ENCODE results near the gene DNM1. TPM values are rescaled to one million over a fixed set of nuclear protein-coding genes. Genes with fewer than 3 reads are reported as not detected.
"Not testable (repeated sequence)": the region's sequence is repeated elsewhere in the genome, so short reads cannot be mapped to it uniquely, and the experiment has no call there.

Gene DNM1
- total RNA-seq, 2 donors from 2014 or later = 0.52 to 1.1 TPM

DNA sequence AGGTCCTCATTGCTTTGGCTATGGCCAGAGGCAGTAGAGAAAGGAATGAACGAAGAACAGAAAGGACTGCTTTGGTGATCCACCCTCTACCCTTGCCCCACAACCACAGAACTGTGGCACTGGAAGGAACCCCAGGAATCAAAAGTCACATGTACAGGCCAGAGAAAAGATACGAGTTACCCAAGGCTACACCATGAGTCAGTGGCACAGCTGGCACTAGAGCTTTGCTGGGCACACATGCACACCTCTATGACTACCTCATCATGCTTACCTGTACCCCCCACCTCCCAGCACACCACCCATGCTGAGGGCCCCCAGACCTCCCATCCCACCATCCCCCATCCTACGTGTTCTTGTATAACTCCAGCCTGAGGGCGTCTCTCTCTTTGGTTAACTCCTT lies 59.5 kb downstream of the DNM1 start:
- Mint-ChIP-seq H3K27me3 (no peaks in the 10 kb centered on the region), H3K27ac (no peak overlapping the region), H3K36me3 (peaks cover 10% of the 10 kb centered on the region), H3K4me3 (no peak overlapping the region), H3K4me1 (ENCODE audit: low read depth in 2 of 2) (peaks cover 0 to 3% of the 10 kb centered on the region in 2 donors), H3K9me3 (no peaks in the 10 kb centered on the region)
- DNase-seq (ENCODE audit: low spot score) (no peak), ATAC-seq (peak in 1 of 2 donors; percentile 33)

GRCh38 chr9:128265348-128265847 lies 62.2 kb downstream of the DNM1 start:
- Mint-ChIP-seq H3K4me3 (no peak overlapping the region), H3K36me3 (peaks cover 10% of the 10 kb centered on the region), H3K9me3 (no peaks in the 10 kb centered on the region), H3K4me1 (ENCODE audit: low read depth in 2 of 2) (peaks cover 0 to 3% of the 10 kb centered on the region in 2 donors), H3K27ac (no peak overlapping the region), H3K27me3 (no peaks in the 10 kb centered on the region)
- ATAC-seq = no peak
- DNase-seq (ENCODE audit: low spot score) = no peak

DNA sequence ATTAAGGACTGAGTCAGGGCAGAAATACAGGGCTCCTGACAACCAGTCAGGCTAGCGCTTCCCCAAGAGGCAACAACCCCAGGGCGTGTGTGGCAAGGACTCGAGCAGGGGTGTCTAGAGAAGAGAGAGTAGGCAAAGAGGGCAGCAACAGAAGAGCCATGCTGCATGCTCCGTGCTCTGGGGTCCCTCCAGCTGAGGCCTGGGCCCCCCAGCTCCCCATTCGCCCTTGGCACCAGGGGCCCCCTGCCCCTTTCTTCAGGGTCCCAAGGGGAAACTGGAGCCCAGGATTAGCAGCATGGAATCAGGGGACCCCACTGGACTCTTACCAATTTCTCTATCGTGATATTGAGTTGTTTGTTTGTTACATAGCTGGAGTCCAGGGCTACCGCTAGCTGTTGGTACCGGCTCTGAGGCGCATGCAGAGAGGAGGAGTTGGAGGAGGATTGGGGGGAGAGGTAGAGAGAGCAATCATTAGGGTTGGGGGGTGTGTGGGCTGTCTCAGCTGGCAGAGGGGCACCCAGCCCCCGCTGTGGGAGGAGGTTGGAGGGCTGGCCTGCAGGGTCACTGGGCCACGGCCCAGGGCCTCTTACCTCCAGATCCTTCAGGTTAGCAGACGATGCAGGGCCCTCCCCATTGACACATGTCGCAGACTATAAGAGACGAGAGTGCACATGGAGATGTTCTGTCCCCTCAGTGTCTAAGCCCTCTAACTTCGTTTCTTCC lies 63.9 kb downstream of the DNM1 start:
- H3K36me3 Mint-ChIP-seq = no peaks in the 10 kb centered on the region
- no peaks in the 10 kb centered on the region for H3K9me3 Mint-ChIP-seq
- ATAC-seq (no peak), DNase-seq (ENCODE audit: low spot score) (no peak)
- H3K27ac Mint-ChIP-seq = no peak overlapping the region
- H3K4me1 Mint-ChIP-seq (ENCODE audit: low read depth in 2 of 2) = peaks cover 0 to 2% of the 10 kb centered on the region in 2 donors
- no peaks in the 10 kb centered on the region for H3K27me3 Mint-ChIP-seq
- no peak overlapping the region for H3K4me3 Mint-ChIP-seq

DNA sequence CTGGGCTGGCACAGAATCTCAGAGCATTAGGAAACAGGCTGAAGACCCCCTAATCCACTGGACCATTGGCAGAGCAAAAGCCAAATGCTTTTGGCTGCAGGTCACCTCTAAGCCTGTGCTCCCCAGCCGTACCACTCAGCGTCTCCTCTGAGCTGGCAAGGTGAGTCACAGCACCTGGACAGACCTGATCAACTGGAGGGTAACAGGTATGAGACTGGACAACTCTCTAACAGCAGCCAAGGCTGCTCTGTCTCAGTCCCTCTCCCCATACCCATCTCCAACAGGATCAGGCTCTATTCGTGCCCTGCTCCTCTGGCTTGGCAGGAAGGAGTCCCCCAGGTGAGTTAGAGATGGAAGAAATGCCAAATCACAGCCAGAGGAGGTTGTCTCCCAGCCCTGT lies 67.9 kb downstream of the DNM1 start:
- Mint-ChIP-seq H3K4me3 (no peak overlapping the region), H3K4me1 (ENCODE audit: low read depth in 2 of 2) (peaks cover 16 to 23% of the 10 kb centered on the region in 2 donors), H3K27me3 (no peaks in the 10 kb centered on the region), H3K36me3 (no peaks in the 10 kb centered on the region), H3K9me3 (no peaks in the 10 kb centered on the region), H3K27ac (no peak overlapping the region)
- ATAC-seq (no peak), DNase-seq (ENCODE audit: low spot score) (no peak)

- no peaks in the 10 kb centered on the region for H3K9me3 Mint-ChIP-seq
- H3K36me3 Mint-ChIP-seq = no peaks in the 10 kb centered on the region
- H3K27ac Mint-ChIP-seq = no peak overlapping the region
- H3K27me3 Mint-ChIP-seq = no peaks in the 10 kb centered on the region
- H3K4me1 Mint-ChIP-seq (ENCODE audit: low read depth in 2 of 2) = peaks cover 20 to 27% of the 10 kb centered on the region in 2 donors
- DNase-seq (ENCODE audit: low spot score) (no peak), ATAC-seq (no peak)
- no peak overlapping the region for H3K4me3 Mint-ChIP-seq
Observed at GRCh38 chr9:128271512-128271911, 68.3 kb downstream of the DNM1 start.

GRCh38 chr9:128274245-128274644 lies 71.1 kb downstream of the DNM1 start:
- ATAC-seq (no peak), DNase-seq (ENCODE audit: low spot score) (no peak)
- Mint-ChIP-seq H3K4me3 (peak overlapping the region; percentile 98), H3K4me1 (ENCODE audit: low read depth in 2 of 2) (peaks cover 31 to 35% of the 10 kb centered on the region in 2 donors), H3K9me3 (no peaks in the 10 kb centered on the region), H3K27ac (peak overlapping the region; percentile 97 to 99), H3K36me3 (no peaks in the 10 kb centered on the region), H3K27me3 (no peaks in the 10 kb centered on the region)

- Mint-ChIP-seq H3K9me3 (no peaks in the 10 kb centered on the region), H3K27ac (peak within 1 kb of the TSS; percentile 97 to 99), H3K27me3 (no peaks in the 10 kb centered on the region), H3K4me3 (peak within 1 kb of the TSS; percentile 98), H3K36me3 (no peaks in the 10 kb centered on the region), H3K4me1 (ENCODE audit: low read depth in 2 of 2) (peaks cover 34 to 35% of the 10 kb centered on the region in 2 donors)
- ATAC-seq = peak; percentile 78 to 82
- DNase-seq (ENCODE audit: low spot score) = peak; percentile 86
Observed at GRCh38 chr9:128275198-128276007, 72.2 kb downstream of the DNM1 start, which contains the start of gene GOLGA2. GOLGA2 (minus strand) TSS chr9:128276007; CDS start chr9:128275976, 31 bp downstream.

DNA sequence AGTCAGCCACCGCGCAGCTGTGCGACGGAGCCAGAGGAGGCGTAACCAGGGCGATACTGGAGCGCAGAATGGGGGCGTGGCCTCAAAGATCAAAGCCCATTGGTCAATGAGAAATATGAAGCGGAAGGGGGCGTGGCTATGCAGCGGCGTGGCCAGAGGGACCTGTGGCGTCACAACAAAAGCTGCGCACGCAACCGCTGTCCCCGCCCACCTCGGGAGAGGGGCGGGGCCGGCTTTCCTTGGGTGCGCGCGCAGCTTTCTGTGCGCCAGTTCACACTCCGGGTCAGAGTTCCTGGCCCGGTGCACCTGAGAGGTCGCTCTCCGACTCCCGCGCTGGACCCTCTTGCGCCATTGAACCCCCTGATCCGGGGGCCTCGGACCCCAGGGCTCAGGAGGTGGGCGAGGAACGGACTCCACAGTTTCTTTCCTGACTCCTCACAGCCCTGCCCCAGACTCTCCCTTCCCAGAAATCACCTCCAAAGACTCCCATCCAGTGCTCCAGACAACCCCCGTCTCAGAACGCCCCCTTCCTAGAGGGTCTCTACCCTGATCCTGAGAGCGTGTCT lies 72.9 kb downstream of the DNM1 start, which contains the start of gene SWI5:
TSS of gene SWI5 (plus strand) at position 269 of the 566 bp plus-strand sequence.
- Mint-ChIP-seq H3K4me1 (ENCODE audit: low read depth in 2 of 2) (peaks cover 34 to 35% of the 10 kb centered on the region in 2 donors), H3K27ac (peak within 1 kb of the TSS; percentile 97 to 99), H3K27me3 (no peaks in the 10 kb centered on the region), H3K9me3 (no peaks in the 10 kb centered on the region), H3K36me3 (no peaks in the 10 kb centered on the region), H3K4me3 (peak within 1 kb of the TSS; percentile 98)
- ATAC-seq = peak; percentile 99
- peak; percentile 99 for DNase-seq (ENCODE audit: low spot score)

DNA sequence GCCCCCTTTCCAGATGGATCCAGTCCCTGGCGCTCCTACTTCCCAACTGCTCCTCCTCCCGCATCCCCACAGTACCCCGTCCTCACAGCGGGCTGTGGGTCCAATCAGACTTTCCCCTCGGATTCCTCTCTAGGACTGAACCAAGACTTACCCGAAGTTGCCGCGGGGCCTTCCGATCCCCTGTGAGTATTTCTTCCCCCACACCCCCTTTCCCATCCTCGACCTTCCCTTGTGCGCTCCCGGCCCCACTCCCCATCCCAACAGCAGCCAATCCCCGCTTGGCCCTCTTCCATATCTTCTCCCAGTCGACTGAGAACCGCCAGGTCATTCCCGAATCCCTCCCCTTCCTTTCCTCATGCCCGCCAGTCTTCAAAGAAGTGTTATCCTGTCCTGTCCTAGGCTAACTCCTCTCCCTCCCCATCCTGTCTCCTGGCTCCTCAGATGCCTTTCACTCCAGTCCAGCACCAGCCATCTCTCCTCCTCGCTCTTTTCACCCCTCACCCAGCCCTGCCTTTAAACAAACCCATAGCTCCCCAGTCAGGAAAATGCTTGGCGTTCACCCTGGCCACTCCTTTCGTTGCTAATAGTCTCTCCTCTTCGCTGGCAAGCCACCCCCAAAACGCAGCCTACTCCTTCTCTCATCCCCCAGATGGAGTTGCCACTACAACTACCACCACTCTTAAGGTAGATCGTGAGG lies 73.5 kb downstream of the DNM1 start:
- Mint-ChIP-seq H3K27me3 (no peaks in the 10 kb centered on the region), H3K4me1 (ENCODE audit: low read depth in 2 of 2) (peaks cover 31 to 35% of the 10 kb centered on the region in 2 donors), H3K4me3 (peak overlapping the region; percentile 98), H3K9me3 (no peaks in the 10 kb centered on the region), H3K36me3 (no peaks in the 10 kb centered on the region), H3K27ac (peak overlapping the region; percentile 97 to 99)
- DNase-seq (ENCODE audit: low spot score) = no peak
- ATAC-seq = no peak

- H3K27ac Mint-ChIP-seq; H3K9me3 Mint-ChIP-seq; H3K27me3 Mint-ChIP-seq; H3K4me3 Mint-ChIP-seq; DNase-seq (ENCODE audit: low spot score); H3K36me3 Mint-ChIP-seq; ATAC-seq: not testable (repeated sequence)
- H3K4me1 Mint-ChIP-seq (ENCODE audit: low read depth in 2 of 2) = peaks cover 22 to 24% of the 10 kb centered on the region in 2 donors
Observed at GRCh38 chr9:128279088-128280073, 76.2 kb downstream of the DNM1 start.

GRCh38 chr9:128280084-128280622 lies 77.0 kb downstream of the DNM1 start:
- no peak overlapping the region for H3K4me3 Mint-ChIP-seq
- H3K9me3 Mint-ChIP-seq = no peaks in the 10 kb centered on the region
- H3K36me3 Mint-ChIP-seq = no peaks in the 10 kb centered on the region
- no peak for DNase-seq (ENCODE audit: low spot score)
- peaks cover 16 to 18% of the 10 kb centered on the region in 2 donors for H3K4me1 Mint-ChIP-seq (ENCODE audit: low read depth in 2 of 2)
- no peaks in the 10 kb centered on the region for H3K27me3 Mint-ChIP-seq
- no peak for ATAC-seq
- H3K27ac Mint-ChIP-seq = no peak overlapping the region

GRCh38 chr9:128282500-128282899 lies 79.3 kb downstream of the DNM1 start:
- peaks cover 0 to 4% of the 10 kb centered on the region in 2 donors for H3K4me1 Mint-ChIP-seq (ENCODE audit: low read depth in 2 of 2)
- no peaks in the 10 kb centered on the region for H3K9me3 Mint-ChIP-seq
- DNase-seq (ENCODE audit: low spot score) = no peak
- no peak overlapping the region for H3K4me3 Mint-ChIP-seq
- ATAC-seq = no peak
- no peak overlapping the region for H3K27ac Mint-ChIP-seq
- no peaks in the 10 kb centered on the region for H3K27me3 Mint-ChIP-seq
- H3K36me3 Mint-ChIP-seq = no peaks in the 10 kb centered on the region

Data from natural killer cell treated with Interleukin-12 subunit alpha and Interleukin-12 subunit beta and Interleukin-15 and Interleukin-18, amount 100 ng/mL, for 72 hours (primary cell).